Activated T-cell treated with anti-CD3 and anti-CD28 coated beads for 24 hours (primary cell): Measurements from ENCODE around the gene ZSCAN5A.
"Not testable (repeated sequence)": the region's sequence is repeated elsewhere in the genome, so short reads cannot be mapped to it uniquely, and the experiment has no call there.

Source experiments
- DNase-seq: peaks from one replicate; pipeline ENCODE4 v3.0.0-alpha.2; 2020; ENCODE audit warnings: low read depth

Gene ZSCAN5A

GRCh38 chr19:56270676-56271075 is 44.0 kb downstream of the ZSCAN5A start:
- DNase-seq, result no peak

- no peak for DNase-seq
Measured at GRCh38 chr19:56269348-56269747, 45.3 kb downstream of the ZSCAN5A start.

DNA sequence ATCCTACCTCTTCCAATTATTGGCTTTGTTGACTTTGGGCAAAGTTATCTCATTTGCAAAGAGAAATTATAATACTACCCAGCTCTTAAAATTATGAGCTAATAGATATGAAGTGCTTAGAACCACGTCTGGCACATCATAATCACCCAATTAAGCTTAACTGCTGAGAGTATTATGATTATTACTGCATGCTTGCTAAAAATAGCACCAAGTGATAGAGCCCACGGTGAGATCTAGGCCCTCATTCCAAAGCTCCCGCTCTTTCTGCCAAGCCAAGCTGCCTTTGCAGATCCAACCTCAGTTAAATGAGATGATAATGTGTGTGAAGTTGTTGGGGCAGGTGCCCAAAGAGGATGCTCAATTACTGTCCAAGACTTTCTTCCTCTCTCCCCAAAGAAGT is 48.6 kb downstream of the ZSCAN5A start:
- DNase-seq, result no peak

DNA sequence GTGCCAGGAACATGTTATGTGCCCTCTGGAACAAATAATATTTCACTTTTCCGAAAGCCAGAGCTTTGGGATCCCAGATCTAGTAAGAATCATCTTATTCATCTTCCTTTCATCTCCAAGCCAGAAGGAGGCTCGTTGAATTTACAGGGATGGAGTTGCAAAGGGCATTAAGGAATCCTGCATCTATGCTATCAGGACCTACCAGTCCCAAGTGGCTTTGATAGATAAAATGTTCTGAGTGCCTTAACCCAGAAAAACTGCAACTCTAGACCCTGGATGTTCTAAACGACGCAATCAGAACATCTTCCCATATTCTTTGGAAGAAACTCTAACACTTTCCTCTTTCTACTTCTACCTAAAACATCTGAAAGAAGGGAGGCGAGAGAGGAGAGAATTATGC is 51.3 kb downstream of the ZSCAN5A start:
- DNase-seq, result no peak

DNA sequence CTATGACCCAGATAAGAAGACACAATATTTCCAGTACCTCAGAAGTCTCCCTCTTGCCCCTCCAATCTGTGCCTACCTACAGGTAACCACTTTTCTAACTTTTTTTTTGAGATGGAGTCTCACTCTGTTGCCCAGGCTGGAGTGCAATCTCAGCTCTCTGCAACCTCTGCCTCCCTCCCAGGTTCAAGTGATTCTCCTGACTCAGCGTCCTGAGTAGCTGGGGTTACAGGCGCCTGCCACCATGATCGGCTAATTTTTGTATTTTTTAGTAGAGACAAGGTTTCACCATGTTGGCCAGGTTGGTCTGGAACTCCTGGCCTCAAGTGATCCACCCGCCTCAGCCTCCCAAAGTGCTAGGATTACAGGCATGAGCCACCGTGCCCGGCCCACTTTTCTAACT is 52.7 kb downstream of the ZSCAN5A start:
- DNase-seq, result not testable (repeated sequence)

DNA sequence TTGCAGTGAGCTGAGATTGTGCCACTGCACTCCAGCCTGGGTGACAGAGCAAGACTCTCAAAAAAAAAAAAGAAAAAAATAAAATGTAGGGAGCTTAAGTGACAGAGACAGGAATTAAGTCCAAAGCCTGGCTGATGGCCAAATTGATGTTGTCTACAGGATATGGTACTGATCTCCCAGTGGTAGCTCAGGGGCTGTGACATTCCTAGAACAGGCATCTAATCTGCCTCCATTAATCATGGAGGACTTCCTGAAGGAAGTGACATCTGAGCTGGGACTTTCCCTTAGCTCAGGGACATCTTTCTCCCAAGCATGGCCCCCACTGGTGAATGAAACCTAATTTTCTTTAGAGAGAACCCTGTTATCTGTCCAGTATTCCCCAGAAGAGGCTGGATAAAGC is 53.5 kb downstream of the ZSCAN5A start:
- DNase-seq, result no peak

- DNase-seq, result no peak
Measured at GRCh38 chr19:56258272-56258671, 56.4 kb downstream of the ZSCAN5A start.

DNA sequence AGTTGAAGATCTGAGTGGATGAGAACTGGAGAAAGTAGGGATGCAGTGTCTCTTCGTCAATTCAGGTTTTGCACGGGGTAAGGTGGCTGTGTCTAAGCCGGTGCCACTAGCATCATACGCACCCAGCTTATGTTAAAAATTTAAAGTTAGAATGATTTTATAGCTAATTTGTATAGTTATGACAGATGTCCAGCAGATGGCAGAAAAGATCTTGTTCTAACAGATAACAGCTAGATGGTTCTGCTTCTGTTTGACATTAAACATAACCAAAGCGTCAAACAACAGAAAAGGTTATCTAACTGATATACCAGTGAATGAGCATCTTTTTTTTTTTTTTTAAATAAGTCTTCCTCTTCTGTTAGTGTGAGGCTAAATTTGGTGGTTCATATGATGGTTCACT is 60.9 kb downstream of the ZSCAN5A start:
- DNase-seq, result no peak

- DNase-seq, result peak; percentile 68
Measured at GRCh38 chr19:56252699-56253422, 61.8 kb downstream of the ZSCAN5A start.

- not testable (repeated sequence) for DNase-seq
Measured at GRCh38 chr19:56248736-56249338, 65.8 kb downstream of the ZSCAN5A start.

DNA sequence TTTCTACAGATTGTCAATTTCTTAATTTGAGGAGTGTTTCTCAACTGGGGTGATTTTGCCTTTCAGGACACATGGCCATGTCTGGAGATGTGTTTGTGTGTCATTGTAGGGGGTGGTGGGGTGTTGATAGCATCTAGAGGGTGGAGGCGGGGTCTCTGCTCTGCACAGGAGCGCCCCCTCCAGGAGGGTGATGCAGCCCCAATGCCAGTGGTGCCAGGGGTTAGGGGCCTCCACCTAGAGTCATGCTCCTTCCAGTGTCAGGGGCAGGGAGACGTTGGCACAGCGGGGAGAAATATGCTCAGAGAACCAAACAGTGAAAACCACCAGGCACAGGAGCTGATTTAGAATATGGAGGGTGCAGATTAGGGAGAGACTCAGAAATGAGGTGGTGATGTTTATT is 68.9 kb downstream of the ZSCAN5A start:
- not testable (repeated sequence) for DNase-seq

GRCh38 chr19:56245121-56245740 is 69.4 kb downstream of the ZSCAN5A start:
- DNase-seq, result no peak

DNA sequence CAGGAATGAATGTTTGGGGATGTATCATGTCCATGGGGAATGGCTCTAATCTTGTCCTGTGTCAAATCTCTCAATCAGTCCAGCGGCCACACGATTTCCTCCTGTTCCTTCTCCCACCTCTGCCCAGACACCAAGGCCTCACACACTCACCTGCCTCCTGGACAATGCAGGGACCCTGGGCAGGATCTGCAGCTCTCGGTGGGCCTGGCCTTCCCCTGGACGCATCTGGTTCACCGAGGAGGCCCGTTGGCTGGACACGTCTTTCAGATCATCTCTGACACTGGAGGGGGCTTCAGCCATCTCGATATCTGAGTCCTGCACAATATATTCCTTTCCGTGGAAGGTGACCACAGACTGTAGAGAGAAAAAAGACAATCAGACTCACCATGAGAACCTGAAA is 91.2 kb downstream of the ZSCAN5A start:
- no peak for DNase-seq

- no peak for DNase-seq
Measured at GRCh38 chr19:56222901-56223300, 91.7 kb downstream of the ZSCAN5A start.

DNA sequence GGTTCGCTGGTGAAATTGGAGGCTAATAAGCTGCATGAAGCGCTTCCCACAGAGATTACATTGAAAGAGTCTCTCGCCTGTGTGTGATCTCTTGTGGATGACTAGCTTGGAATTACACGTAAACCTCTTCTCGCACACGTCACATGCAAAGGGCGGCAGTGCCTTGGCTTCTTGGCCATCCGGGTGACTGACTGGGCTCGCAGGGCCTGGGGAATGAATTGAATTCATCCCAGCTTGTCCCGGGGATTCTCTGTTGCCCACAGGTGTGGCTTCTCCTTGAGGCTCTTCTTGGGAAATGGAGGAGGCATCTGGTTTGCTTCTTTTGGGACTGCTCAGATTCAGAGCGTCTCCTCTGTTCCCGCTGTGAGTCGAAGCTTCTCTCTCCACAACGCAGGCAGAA is 92.8 kb downstream of the ZSCAN5A start:
- no peak for DNase-seq

- not testable (repeated sequence) for DNase-seq
Measured at GRCh38 chr19:56221442-56221841, 93.2 kb downstream of the ZSCAN5A start.

- no peak for DNase-seq
Measured at GRCh38 chr19:56218961-56219360, 95.7 kb downstream of the ZSCAN5A start.

DNA sequence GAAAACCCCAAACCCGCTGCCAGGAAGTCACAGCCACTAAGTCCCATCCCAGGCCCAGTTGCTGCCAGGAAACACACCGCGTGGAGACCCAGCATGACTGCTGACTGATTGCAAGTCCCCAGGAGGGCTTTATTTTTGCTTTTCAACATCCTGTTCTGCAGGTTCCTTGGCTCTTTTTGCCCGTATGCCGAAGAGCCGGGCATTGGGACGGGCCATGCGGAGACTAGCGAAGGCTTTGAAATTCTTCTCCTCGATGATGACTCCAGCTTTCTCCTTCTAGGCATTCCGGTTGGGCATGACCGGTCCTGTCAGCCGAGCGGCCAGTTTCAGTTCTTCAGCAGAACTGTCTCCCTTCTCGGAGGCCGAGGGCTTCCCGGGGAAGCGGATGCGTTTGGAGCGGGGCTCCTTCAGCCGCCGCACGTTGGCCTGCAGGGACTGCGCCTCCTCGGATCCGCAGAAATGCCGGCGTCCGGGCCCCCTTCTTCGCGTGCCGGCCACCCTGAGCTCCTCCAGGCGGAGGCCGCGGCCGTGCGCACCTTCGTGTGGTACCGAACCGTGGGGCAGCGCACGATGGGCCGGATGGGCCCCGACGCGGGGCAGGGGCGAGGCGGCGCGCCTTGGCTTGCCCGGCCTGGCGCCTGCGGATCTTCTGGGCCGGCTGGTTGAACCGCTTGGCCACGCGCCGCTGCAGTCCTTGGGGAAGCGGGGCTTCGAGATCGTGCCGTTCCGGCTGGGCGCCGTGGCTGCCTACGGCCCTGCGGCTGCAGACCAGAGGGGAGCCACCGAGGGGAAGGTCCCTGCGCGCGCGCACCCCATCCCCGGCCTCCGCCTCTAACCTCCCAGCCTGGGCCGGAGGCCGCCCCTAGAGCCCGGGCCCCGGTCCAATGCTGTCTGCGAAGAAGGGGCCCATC is 97.3 kb downstream of the ZSCAN5A start:
- no peak for DNase-seq

DNA sequence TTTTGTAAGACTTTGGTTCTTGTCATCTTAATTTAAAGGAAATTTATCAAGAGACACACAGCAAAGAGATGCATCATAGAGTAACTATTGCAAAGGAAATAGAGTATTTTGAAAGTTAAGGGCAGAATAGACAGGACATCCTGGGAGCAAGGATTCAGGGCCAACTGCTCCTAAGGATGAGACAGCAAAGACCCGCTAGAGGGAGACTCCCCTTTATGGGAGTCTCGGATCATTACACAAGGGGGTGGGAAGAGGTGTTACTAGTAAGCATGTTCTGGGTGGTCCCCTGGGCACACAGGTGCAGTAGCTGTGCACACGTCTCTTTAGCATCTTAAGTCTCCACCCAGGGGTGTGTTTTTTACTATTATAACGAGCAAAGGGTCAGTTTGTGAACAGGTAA is 102.9 kb downstream of the ZSCAN5A start:
- DNase-seq, result no peak

GRCh38 chr19:56210036-56210435 is 104.6 kb downstream of the ZSCAN5A start:
- DNase-seq, result not testable (repeated sequence)

DNA sequence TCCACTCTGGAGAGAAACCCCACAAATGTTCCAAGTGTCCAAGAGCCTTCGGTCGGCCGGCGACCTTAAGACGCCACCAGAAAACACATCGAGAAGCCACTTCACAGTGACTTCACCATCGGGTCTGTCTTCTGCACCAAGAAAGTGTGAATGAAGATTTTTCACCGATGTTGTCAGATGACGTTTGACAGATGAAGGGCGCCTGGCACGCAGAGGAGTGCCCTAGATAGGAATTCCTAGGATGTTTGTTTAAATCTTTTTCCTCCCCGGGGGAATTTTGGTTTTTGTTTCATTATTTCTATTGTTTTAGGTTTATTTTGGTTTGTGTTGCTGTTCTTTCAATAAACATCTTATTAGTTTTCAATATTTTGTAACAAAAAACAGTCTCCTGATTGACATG is 105.5 kb downstream of the ZSCAN5A start:
- no peak for DNase-seq

DNA sequence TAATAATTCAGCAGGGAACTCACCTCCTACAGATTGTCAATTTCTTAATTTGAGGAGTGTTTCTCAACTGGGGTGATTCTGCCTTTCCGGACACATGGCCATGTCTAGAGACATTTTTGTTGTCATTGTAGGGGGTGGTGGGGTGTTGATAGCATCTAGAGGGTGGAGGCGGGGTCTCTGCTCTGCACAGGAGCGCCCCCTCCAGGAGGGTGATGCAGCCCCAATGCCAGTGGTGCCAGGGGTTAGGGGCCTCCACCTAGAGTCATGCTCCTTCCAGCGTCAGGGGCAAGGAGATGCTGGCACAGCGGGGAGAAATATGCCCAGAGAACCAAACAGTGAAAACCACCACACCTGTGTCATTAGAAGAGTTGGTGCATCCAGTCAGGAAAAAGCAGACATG is 107.1 kb downstream of the ZSCAN5A start:
- DNase-seq, result not testable (repeated sequence)
